ENCODE data around the gene TMEM203. TPM values are rescaled to one million over a fixed set of nuclear protein-coding genes. Genes with fewer than 3 reads are reported as not detected.

TMEM203 gene
- total RNA-seq, 1 donor from 2014 or later = 40.6 TPM

GRCh38 chr9:137221506-137222111, 16.2 kb upstream of the TMEM203 start:
- intact Hi-C loops (cut with DNase I) = loop anchor here (2.0 kb wide), 2 partner anchors 21 to 33 kb away; partner anchors contain the start of genes ANAPC2, SSNA1 and TPRN

GRCh38 chr9:137221095-137221505, 15.7 kb upstream of the TMEM203 start:
- no peak for DNase-seq (ENCODE audit: low spot score)
- intact Hi-C loops (cut with DNase I) = no loop called here

More at GRCh38 chr9:137221506-137222111, 16.2 kb upstream of the TMEM203 start:
- no peak for DNase-seq (ENCODE audit: low spot score)

- no peak for DNase-seq (ENCODE audit: low spot score)
- intact Hi-C loops (cut with DNase I) = no loop called here
These were observed 15.1 kb upstream of the TMEM203 start for GRCh38 chr9:137220317-137221094.

GRCh38 chr9:137219757-137220316, 14.4 kb upstream of the TMEM203 start:
- DNase-seq (ENCODE audit: low spot score) = no peak
- intact Hi-C loops (cut with DNase I) = no loop called here

- intact Hi-C loops (cut with DNase I) = no loop called here
- DNase-seq (ENCODE audit: low spot score) = peak; percentile 80
These were observed 13.4 kb upstream of the TMEM203 start for GRCh38 chr9:137218754-137219271.

GRCh38 chr9:137218212-137218753, 12.8 kb upstream of the TMEM203 start:
- DNase-seq (ENCODE audit: low spot score) = no peak
- intact Hi-C loops (cut with DNase I) = no loop called here

- DNase-seq (ENCODE audit: low spot score) = no peak
- intact Hi-C loops (cut with DNase I) = no loop called here
These were observed 12.1 kb upstream of the TMEM203 start for GRCh38 chr9:137217276-137218211.

GRCh38 chr9:137216188-137216965, 10.9 kb upstream of the TMEM203 start:
- intact Hi-C loops (cut with DNase I) = no loop called here
- DNase-seq (ENCODE audit: low spot score) = no peak

- no peak for DNase-seq (ENCODE audit: low spot score)
- intact Hi-C loops (cut with DNase I) = no loop called here
These were observed 9.9 kb upstream of the TMEM203 start for GRCh38 chr9:137215196-137215986.

GRCh38 chr9:137214620-137215019, 9.2 kb upstream of the TMEM203 start:
- intact Hi-C loops (cut with DNase I) = no loop called here
- no peak for DNase-seq (ENCODE audit: low spot score)

- intact Hi-C loops (cut with DNase I) = no loop called here
- DNase-seq (ENCODE audit: low spot score) = no peak
These were observed 8.0 kb upstream of the TMEM203 start for GRCh38 chr9:137213160-137214060.

- DNase-seq (ENCODE audit: low spot score) = no peak
These were observed 7.1 kb upstream of the TMEM203 start for GRCh38 chr9:137212520-137212919.

GRCh38 chr9:137211532-137211931, 6.1 kb upstream of the TMEM203 start:
- intact Hi-C loops (cut with DNase I) = no loop called here

More at GRCh38 chr9:137212520-137212919, 7.1 kb upstream of the TMEM203 start:
- intact Hi-C loops (cut with DNase I) = no loop called here

GRCh38 chr9:137206602-137207001, 1.2 kb upstream of the TMEM203 start:
- intact Hi-C loops (cut with DNase I) = no loop called here
- DNase-seq (ENCODE audit: low spot score) = no peak

More at GRCh38 chr9:137211532-137211931, 6.1 kb upstream of the TMEM203 start:
- DNase-seq (ENCODE audit: low spot score) = no peak

GRCh38 chr9:137204731-137205125, 720 bp downstream of the TMEM203 start:
- no peak for DNase-seq (ENCODE audit: low spot score)
- intact Hi-C loops (cut with DNase I) = loop anchor here (2.0 kb wide), 1 partner anchor 16 kb away; the partner anchor contains the start of genes ANAPC2 and SSNA1

- intact Hi-C loops (cut with DNase I) = no loop called here
- no peak for DNase-seq (ENCODE audit: low spot score)
These were observed 2.5 kb downstream of the TMEM203 start for GRCh38 chr9:137202966-137203365.

Data from cardiac septum (tissue), 1 donor.